GM21367 (cell line): ENCODE results near the gene D2HGDH.
"Not testable (repeated sequence)": the region's sequence is repeated elsewhere in the genome, so short reads cannot be mapped to it uniquely, and the experiment has no call there.

Experiments used
- ATAC-seq: cut with Tn5 transposase; IDR thresholded peaks from one replicate; pipeline ENCODE4 v1.9.1; 2021; ENCODE audit not compliant: unreplicated experiment

The D2HGDH gene

GRCh38 chr2:241724975-241725870 is 9.2 kb upstream of the D2HGDH start:
- no peak for ATAC-seq

GRCh38 chr2:241726459-241726858 is 8.0 kb upstream of the D2HGDH start:
- ATAC-seq: no peak

- no peak for ATAC-seq
Observed at GRCh38 chr2:241728000-241728399, 6.4 kb upstream of the D2HGDH start.

GRCh38 chr2:241728627-241729026 is 5.8 kb upstream of the D2HGDH start:
- no peak for ATAC-seq

- ATAC-seq: no peak
Observed at GRCh38 chr2:241729868-241730267, 4.6 kb upstream of the D2HGDH start.

- ATAC-seq: no peak
Observed at GRCh38 chr2:241730671-241731293, 3.6 kb upstream of the D2HGDH start.

GRCh38 chr2:241732513-241733186 is 1.8 kb upstream of the D2HGDH start:
- not testable (repeated sequence) for ATAC-seq

GRCh38 chr2:241733391-241734207 is 831 bp upstream of the D2HGDH start:
- ATAC-seq: no peak

- peak; percentile 28 for ATAC-seq
Observed at GRCh38 chr2:241734208-241734466, 293 bp upstream of the D2HGDH start.

GRCh38 chr2:241736111-241736510 is 1.7 kb downstream of the D2HGDH start:
- no peak for ATAC-seq

- ATAC-seq: no peak
Observed at GRCh38 chr2:241738040-241738686, 3.7 kb downstream of the D2HGDH start.

GRCh38 chr2:241739177-241739576 is 4.7 kb downstream of the D2HGDH start:
- no peak for ATAC-seq

GRCh38 chr2:241739651-241740050 is 5.2 kb downstream of the D2HGDH start:
- ATAC-seq: no peak

- ATAC-seq: no peak
Observed at GRCh38 chr2:241741016-241741415, 6.6 kb downstream of the D2HGDH start.

- no peak for ATAC-seq
Observed at GRCh38 chr2:241742320-241742939, 8.0 kb downstream of the D2HGDH start.

GRCh38 chr2:241743008-241743407 is 8.6 kb downstream of the D2HGDH start:
- not testable (repeated sequence) for ATAC-seq

GRCh38 chr2:241743620-241744019 is 9.2 kb downstream of the D2HGDH start:
- no peak for ATAC-seq

GRCh38 chr2:241744028-241744754 is 9.8 kb downstream of the D2HGDH start:
- ATAC-seq: no peak

GRCh38 chr2:241745276-241745675 is 10.8 kb downstream of the D2HGDH start:
- no peak for ATAC-seq

- no peak for ATAC-seq
Observed at GRCh38 chr2:241746084-241746483, 11.7 kb downstream of the D2HGDH start.
